ENCODE results near the gene GPATCH2.

DNA sequence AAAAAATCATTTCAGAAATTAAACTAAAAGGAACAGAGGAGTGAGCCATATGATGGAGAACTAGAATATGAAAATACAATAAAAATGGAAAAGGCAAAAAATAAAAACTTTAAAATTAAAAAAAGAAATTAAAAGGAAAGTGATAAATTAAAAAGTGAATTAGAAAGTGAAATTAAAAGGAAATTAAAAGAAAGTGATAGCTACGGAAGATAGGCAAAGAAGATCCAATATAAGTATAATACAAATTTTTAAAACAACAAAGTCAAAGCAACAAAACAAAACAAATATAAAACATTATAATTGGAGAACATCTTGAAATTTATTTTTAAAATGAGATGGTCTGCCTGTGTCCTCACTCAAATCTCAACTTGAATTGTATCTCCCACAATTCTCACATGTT lies 165.8 kb downstream of the GPATCH2 start:
- TF ChIP-seq, protein P1, sequence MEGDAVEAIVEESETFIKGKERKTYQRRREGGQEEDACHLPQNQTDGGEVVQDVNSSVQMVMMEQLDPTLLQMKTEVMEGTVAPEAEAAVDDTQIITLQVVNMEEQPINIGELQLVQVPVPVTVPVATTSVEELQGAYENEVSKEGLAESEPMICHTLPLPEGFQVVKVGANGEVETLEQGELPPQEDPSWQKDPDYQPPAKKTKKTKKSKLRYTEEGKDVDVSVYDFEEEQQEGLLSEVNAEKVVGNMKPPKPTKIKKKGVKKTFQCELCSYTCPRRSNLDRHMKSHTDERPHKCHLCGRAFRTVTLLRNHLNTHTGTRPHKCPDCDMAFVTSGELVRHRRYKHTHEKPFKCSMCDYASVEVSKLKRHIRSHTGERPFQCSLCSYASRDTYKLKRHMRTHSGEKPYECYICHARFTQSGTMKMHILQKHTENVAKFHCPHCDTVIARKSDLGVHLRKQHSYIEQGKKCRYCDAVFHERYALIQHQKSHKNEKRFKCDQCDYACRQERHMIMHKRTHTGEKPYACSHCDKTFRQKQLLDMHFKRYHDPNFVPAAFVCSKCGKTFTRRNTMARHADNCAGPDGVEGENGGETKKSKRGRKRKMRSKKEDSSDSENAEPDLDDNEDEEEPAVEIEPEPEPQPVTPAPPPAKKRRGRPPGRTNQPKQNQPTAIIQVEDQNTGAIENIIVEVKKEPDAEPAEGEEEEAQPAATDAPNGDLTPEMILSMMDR (IDR thresholded peaks at IDR 0.05; ENCODE audit: low read depth, low read length), result no peak
- TF ChIP-seq EZH2phosphoT487 (IDR thresholded peaks at IDR 0.05; ENCODE audit: low read depth), result no peak

Data from OCI-LY3 (cell line).